GM10266 (cell line): ENCODE measurements around the gene SH3YL1.

ENCODE experiments used
- DNase-seq: peaks from one replicate; pipeline ENCODE4 v3.0.0; 2012; ENCODE audit errors: extremely low spot score
- TF ChIP-seq, protein P1 (sequence below): IDR thresholded peaks from 2 replicates; pipeline ENCODE4 v1.5.1; 2012; ENCODE audit warnings: mild to moderate bottlenecking, low read depth; ENCODE audit not compliant: control insufficient read depth, insufficient read depth; ENCODE audit errors: missing control alignments

SH3YL1 gene

DNA sequence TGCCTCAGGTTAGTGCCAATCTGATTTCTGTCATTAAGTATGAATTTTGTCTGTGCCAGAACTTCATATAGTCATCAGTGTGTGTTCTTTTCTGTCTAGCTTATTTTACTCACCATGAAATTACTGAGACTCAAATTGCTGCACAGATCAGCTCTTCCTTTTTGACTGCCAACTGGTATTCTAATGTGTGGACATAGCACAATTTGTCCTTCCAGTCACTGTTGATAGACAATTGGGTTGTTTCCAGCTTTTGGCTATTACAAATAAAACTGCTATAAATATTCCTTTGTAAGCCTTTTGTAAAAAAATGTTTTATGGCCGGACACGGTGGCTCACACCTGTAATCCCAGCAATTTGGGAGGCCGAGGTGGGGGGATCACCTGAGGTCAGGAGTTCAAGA is 7.7 kb downstream of the SH3YL1 start:
- DNase-seq: no peak
- TF ChIP-seq, protein P1, sequence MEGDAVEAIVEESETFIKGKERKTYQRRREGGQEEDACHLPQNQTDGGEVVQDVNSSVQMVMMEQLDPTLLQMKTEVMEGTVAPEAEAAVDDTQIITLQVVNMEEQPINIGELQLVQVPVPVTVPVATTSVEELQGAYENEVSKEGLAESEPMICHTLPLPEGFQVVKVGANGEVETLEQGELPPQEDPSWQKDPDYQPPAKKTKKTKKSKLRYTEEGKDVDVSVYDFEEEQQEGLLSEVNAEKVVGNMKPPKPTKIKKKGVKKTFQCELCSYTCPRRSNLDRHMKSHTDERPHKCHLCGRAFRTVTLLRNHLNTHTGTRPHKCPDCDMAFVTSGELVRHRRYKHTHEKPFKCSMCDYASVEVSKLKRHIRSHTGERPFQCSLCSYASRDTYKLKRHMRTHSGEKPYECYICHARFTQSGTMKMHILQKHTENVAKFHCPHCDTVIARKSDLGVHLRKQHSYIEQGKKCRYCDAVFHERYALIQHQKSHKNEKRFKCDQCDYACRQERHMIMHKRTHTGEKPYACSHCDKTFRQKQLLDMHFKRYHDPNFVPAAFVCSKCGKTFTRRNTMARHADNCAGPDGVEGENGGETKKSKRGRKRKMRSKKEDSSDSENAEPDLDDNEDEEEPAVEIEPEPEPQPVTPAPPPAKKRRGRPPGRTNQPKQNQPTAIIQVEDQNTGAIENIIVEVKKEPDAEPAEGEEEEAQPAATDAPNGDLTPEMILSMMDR: no peak

DNA sequence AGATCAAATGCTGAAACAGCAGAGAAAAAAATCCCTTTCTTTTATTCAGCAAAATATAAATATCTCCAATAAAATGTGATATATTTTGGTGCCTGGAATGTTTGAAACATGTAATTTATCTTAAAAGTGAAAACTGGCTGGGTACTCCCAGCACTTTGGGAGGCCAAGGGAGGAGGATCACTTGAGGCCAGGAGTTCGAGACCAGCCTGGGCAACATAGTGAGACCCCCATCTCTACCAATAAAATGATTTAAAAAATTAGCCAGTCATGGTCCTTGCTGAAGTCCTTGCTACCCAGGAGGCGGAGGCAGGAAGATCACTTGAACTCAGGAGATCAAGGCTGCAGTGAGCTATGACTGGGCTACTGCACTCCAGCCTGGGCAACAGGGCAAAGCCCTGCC is 8.6 kb downstream of the SH3YL1 start:
- TF ChIP-seq, protein P1: no peak
- no peak for DNase-seq

DNA sequence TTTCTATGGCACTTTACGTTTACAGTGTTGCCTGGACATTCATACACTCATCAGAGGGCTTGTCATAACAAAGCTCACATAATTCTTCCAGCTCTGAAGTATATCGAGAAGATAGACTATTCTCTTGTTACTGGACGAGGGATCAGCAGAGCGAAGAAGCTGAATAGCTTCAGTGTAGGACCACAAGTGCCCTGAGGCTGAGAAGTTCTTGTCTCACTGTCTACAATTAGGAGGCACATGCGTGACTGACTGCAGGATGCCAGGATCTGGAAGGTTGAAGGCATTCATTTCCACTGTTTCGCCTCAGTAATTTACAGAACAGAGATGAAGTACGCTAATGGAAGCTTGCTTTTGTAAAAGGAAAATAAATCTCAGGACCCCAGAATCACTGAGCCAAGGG is 9.6 kb downstream of the SH3YL1 start:
- DNase-seq: no peak
- TF ChIP-seq, protein P1: no peak

DNA sequence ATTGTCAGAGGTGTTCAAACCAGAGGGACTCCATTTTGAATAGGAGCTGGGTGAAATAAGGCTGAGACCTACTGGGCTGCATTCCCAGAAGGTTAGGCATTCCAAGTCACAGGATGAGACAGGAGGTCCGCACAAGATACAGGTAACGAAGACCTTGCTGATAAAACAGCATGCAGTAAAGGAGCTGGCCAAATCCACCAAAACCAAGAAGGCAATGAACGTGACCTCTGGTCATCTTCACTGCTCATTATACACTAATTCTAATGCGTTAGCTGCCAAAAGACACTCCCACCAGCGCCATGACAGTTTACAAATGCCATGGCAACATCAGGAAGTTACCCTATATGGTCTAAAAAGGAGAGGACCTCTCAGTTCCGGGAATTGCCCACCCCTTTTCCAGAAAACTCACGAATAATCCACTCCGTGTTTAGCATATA is 10.6 kb downstream of the SH3YL1 start:
- TF ChIP-seq, protein P1: no peak
- no peak for DNase-seq

DNA sequence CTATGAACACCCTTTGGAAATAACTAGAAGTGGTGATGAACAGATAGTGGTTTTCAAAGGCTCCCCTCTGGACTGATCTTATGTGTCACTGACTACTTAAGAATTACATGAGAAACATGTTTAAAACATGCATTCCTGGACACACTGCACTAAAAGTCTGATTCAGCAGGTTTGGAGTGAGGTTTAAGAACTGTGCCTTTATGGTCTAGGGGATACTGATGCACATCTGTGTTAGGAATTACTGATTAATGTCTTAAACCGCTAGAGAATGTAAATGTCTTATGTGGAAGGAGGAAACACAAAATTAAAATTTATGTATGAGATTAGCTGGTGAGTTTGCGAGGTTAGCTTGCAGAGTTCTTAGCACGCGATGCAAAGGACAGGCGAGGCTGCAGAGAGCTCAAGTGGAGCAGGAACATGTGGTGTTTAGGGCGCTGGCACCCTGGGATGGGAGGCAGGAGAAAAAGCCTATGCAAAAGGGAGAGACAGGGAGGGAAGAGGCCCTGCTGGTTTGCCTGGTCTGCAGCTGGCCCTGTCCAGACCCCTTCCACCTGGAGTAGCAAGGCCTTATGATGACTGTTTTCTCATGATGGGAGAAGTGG is 11.7 kb downstream of the SH3YL1 start:
- DNase-seq: no peak
- TF ChIP-seq, protein P1: no peak

DNA sequence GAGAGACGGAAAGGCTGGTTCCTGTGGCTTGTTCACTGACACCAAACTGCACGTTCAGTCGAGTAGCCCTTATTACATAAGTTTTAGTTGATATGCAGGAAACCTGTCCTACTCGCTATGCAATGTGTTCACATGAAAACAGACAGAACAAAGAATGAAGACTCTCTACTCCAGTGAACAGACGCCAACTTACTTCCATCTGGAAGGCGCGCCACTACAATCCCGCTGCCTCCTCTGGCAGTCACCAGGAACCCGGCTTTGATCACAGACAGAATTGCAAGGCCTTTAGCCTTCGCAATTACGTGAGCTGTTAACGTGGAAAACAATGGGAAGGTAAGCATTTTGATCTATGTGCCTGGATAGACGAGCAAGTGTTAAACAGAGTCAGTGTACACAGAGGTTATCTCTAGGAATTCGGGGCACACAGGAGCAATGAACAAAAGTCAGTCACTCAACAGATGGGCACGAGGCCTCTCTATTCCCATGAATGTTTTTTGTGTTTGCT is 14.2 kb downstream of the SH3YL1 start:
- no peak for DNase-seq
- TF ChIP-seq, protein P1: no peak

DNA sequence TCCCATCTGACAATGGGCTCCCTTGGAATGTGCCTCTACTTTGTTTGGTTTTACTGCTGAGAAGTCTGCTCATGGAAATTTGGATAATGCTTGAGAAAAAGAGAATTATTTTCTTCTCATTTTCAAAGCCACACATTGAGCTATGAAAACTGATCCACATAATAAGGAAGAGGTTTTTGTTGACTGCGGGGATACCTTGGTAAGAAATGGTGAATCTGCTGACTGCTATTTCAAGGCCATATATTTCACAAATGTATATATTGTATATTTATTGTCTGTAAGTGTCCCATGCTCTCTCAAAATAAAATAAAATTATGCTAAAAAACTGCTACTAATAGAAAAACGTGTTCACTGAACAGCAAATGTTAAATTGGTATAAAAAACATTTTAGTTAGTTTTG is 15.1 kb downstream of the SH3YL1 start:
- TF ChIP-seq, protein P1: no peak
- DNase-seq: no peak
